Parathyroid adenoma (tissue), 2 donors: Measurements from ENCODE around the gene NAV3.
A peak's percentile ranks its signal among the peaks of the same experiment; 100 is the strongest.

ENCODE experiments used
- H2AFZ ChIP-seq: fragments of 300-600 bp; sonication (generic); one replicate; pipeline ENCODE4 v1.7.0; 2017; ENCODE audit warnings: antibody characterized with exemption, mild to moderate bottlenecking
- H3K27ac ChIP-seq: fragments of 300-600 bp; sonication (generic); one replicate; pipeline ENCODE4 v1.7.0; 2017
- H3K27me3 ChIP-seq: fragments of 300-600 bp; sonication (generic); one replicate; pipeline ENCODE4 v1.7.0; 2017; ENCODE audit warnings: low read length; ENCODE audit not compliant: control insufficient read depth, insufficient read depth
- H3K36me3 ChIP-seq: fragments of 300-600 bp; sonication (generic); one replicate; pipeline ENCODE4 v1.7.0; 2017; ENCODE audit warnings: low read length; ENCODE audit not compliant: control insufficient read depth, insufficient read depth
- H3K4me1 ChIP-seq: fragments of 300-600 bp; sonication (generic); one replicate; pipeline ENCODE4 v1.7.0; 2017; ENCODE audit warnings: control low read depth
- H3K4me2 ChIP-seq: fragments of 300-600 bp; sonication (generic); one replicate; pipeline ENCODE4 v1.7.0; 2017; ENCODE audit warnings: low read length
- H3K4me3 ChIP-seq: fragments of 300-600 bp; sonication (generic); one replicate; pipeline ENCODE4 v1.7.0; 2017; ENCODE audit warnings: low read depth, low read length
- H3K79me2 ChIP-seq: fragments of 300-600 bp; sonication (generic); one replicate; pipeline ENCODE4 v1.7.0; 2017; ENCODE audit warnings: control low read depth
- H3K9ac ChIP-seq: fragments of 300-600 bp; sonication (generic); one replicate; pipeline ENCODE4 v1.7.0; 2017; ENCODE audit warnings: mild to moderate bottlenecking
- H3K9me3 ChIP-seq: fragments of 300-600 bp; sonication (generic); one replicate; pipeline ENCODE4 v1.7.0; 2017; ENCODE audit warnings: low read length; ENCODE audit not compliant: control insufficient read depth
- CTCF ChIP-seq: fragments of 300-600 bp; sonication (generic); IDR thresholded peaks from one replicate; pipeline ENCODE4 v1.7.0; 2017; ENCODE audit warnings: antibody characterized with exemption, mild to moderate bottlenecking
- donor health status: primary hyperparathyroidism.

NAV3 gene

GRCh38 chr12:77992760-77993159 is 162.1 kb downstream of the NAV3 start:
- Histone ChIP-seq H3K4me3 (no peak overlapping the region), H3K9ac (no peak overlapping the region), H3K27me3 (no peaks in the 10 kb centered on the region), H2AFZ (no peak overlapping the region), H3K4me1 (peaks cover 4% of the 10 kb centered on the region), H3K36me3 (no peaks in the 10 kb centered on the region), H3K4me2 (no peak overlapping the region), H3K27ac (no peak overlapping the region), H3K79me2 (no peaks in the 10 kb centered on the region), H3K9me3 (no peaks in the 10 kb centered on the region)
- no peak for TF ChIP-seq CTCF

GRCh38 chr12:77993658-77994057 is 163.0 kb downstream of the NAV3 start:
- Histone ChIP-seq H3K27ac (peak overlapping the region; percentile 17), H3K9ac (no peak overlapping the region), H3K4me3 (no peak overlapping the region), H3K27me3 (no peaks in the 10 kb centered on the region), H2AFZ (peak overlapping the region; percentile 30), H3K79me2 (no peaks in the 10 kb centered on the region), H3K36me3 (no peaks in the 10 kb centered on the region), H3K4me1 (peaks cover 4% of the 10 kb centered on the region), H3K9me3 (no peaks in the 10 kb centered on the region), H3K4me2 (no peak overlapping the region)
- no peak for TF ChIP-seq CTCF

GRCh38 chr12:77995436-77996167 is 164.9 kb downstream of the NAV3 start:
- Histone ChIP-seq H3K4me1 (peaks cover 4% of the 10 kb centered on the region), H3K4me2 (no peak overlapping the region), H3K27me3 (no peaks in the 10 kb centered on the region), H3K27ac (no peak overlapping the region), H3K36me3 (no peaks in the 10 kb centered on the region), H3K79me2 (no peaks in the 10 kb centered on the region), H3K9ac (no peak overlapping the region), H3K9me3 (no peaks in the 10 kb centered on the region), H2AFZ (no peak overlapping the region), H3K4me3 (no peak overlapping the region)
- no peak for TF ChIP-seq CTCF

- Histone ChIP-seq H3K79me2 (no peaks in the 10 kb centered on the region), H3K9ac (no peak overlapping the region), H2AFZ (no peak overlapping the region), H3K27me3 (no peaks in the 10 kb centered on the region), H3K27ac (no peak overlapping the region), H3K4me3 (no peak overlapping the region), H3K4me1 (peaks cover 4% of the 10 kb centered on the region), H3K36me3 (no peaks in the 10 kb centered on the region), H3K4me2 (no peak overlapping the region), H3K9me3 (no peaks in the 10 kb centered on the region)
- TF ChIP-seq CTCF, result peak; percentile 12
These were observed 166.0 kb downstream of the NAV3 start for GRCh38 chr12:77996670-77997069.

GRCh38 chr12:77998236-77998786 is 167.6 kb downstream of the NAV3 start:
- no peak overlapping the region for H3K9ac ChIP-seq
- H2AFZ ChIP-seq, result no peak overlapping the region
- H3K4me2 ChIP-seq, result no peak overlapping the region
- no peaks in the 10 kb centered on the region for H3K9me3 ChIP-seq
- no peak overlapping the region for H3K27ac ChIP-seq
- H3K79me2 ChIP-seq, result no peaks in the 10 kb centered on the region
- TF ChIP-seq CTCF, result no peak
- H3K27me3 ChIP-seq, result no peaks in the 10 kb centered on the region
- H3K4me1 ChIP-seq, result peaks cover 4% of the 10 kb centered on the region
- no peaks in the 10 kb centered on the region for H3K36me3 ChIP-seq
- H3K4me3 ChIP-seq, result no peak overlapping the region
